ENCODE data around the gene GLIPR2. TPM values are rescaled to one million over a fixed set of nuclear protein-coding genes. Genes with fewer than 3 reads are reported as not detected.

GLIPR2 gene
- total and polyA plus RNA-seq, 4 experiments from 2014 or later = 17.0 to 213 (median 79.5) TPM

- POLR2A ChIA-PET (ENCODE audit: partially characterized antibody) = interaction anchor here (1.0 to 1.3 kb wide), 2 partner anchors 9 to 58 kb away, joined by 3 to 4 read pairs; no protein-coding TSS in a partner anchor
- peaks cover 0 to 4% of the 10 kb centered on the region in 2 donors for H3K36me3 Mint-ChIP-seq
- CTCF ChIA-PET (ENCODE audit: partially characterized antibody) = interaction anchor here (1.2 to 2.0 kb wide), 4 partner anchors 8 to 73 kb away, joined by 3 to 15 read pairs (median 9); no protein-coding TSS in a partner anchor
- no peaks in the 10 kb centered on the region for H3K27me3 Mint-ChIP-seq
- no peak for DNase-seq
- peaks cover 11 to 19% (median 16%) of the 10 kb centered on the region in 4 donors for H3K4me1 Mint-ChIP-seq
- H3K9me3 Mint-ChIP-seq = peaks cover 0 to 4% (median 0%) of the 10 kb centered on the region in 8 donors
- H3K36me3 ChIP-seq (ENCODE audit: insufficient read depth, low read length) = no peaks in the 10 kb centered on the region
- intact Hi-C loops (cut with micrococcal nuclease) = no loop called here
- H3K4me1 ChIP-seq (ENCODE audit: insufficient read depth, low read length) = peaks cover 7% of the 10 kb centered on the region
- H3K9me3 ChIP-seq (ENCODE audit: control insufficient read depth in 1 of 2, low read length in 2 of 2) = no peaks in the 10 kb centered on the region
- H3K4me3 ChIP-seq (ENCODE audit: low read length in 2 of 2) = no peak overlapping the region
- no peak overlapping the region for H3K27ac ChIP-seq (ENCODE audit: low read depth, low read length)
- peak overlapping the region in 6 of 7 donors; percentile 79 to 97 (median 94) for H3K27ac Mint-ChIP-seq
- peak overlapping the region in 1 of 8 donors; percentile 68 for H3K4me3 Mint-ChIP-seq
- H3K27me3 ChIP-seq (ENCODE audit: insufficient read depth, low read length) = no peaks in the 10 kb centered on the region
Measured at GRCh38 chr9:36093384-36093783, 43.1 kb upstream of the GLIPR2 start.

- Mint-ChIP-seq H3K27ac (peak overlapping the region in 1 of 7 donors; percentile 8), H3K4me1 (peaks cover 5 to 9% (median 7%) of the 10 kb centered on the region in 4 donors), H3K27me3 (no peaks in the 10 kb centered on the region), H3K36me3 (no peaks in the 10 kb centered on the region), H3K9me3 (no peaks in the 10 kb centered on the region), H3K4me3 (no peak overlapping the region)
- DNase-seq = no peak
- Histone ChIP-seq H3K9me3 (ENCODE audit: control insufficient read depth in 1 of 2, low read length in 2 of 2) (no peaks in the 10 kb centered on the region), H3K27ac (ENCODE audit: low read depth, low read length) (no peak overlapping the region), H3K4me1 (ENCODE audit: insufficient read depth, low read length) (peaks cover 5% of the 10 kb centered on the region), H3K4me3 (ENCODE audit: low read length in 2 of 2) (no peak overlapping the region), H3K36me3 (ENCODE audit: insufficient read depth, low read length) (no peaks in the 10 kb centered on the region), H3K27me3 (ENCODE audit: insufficient read depth, low read length) (no peaks in the 10 kb centered on the region)
- POLR2A ChIA-PET (ENCODE audit: partially characterized antibody) = interaction anchor here (1.2 to 4.7 kb wide), 2 partner anchors 45 to 67 kb away, joined by 3 to 44 read pairs; no protein-coding TSS in a partner anchor
- intact Hi-C loops (cut with micrococcal nuclease) = loop anchor here (5.0 kb wide), 1 partner anchor 158 kb away; the partner anchor contains the start of gene GNE
- CTCF ChIA-PET (ENCODE audit: partially characterized antibody) = interaction anchor here (0.6 to 9.1 kb wide), 5 partner anchors 22 to 390 kb away, joined by 3 to 648 read pairs (median 35); partner anchors contain the start of genes CCIN and CLTA
Measured at GRCh38 chr9:36099718-36100117, 36.8 kb upstream of the GLIPR2 start.

DNA sequence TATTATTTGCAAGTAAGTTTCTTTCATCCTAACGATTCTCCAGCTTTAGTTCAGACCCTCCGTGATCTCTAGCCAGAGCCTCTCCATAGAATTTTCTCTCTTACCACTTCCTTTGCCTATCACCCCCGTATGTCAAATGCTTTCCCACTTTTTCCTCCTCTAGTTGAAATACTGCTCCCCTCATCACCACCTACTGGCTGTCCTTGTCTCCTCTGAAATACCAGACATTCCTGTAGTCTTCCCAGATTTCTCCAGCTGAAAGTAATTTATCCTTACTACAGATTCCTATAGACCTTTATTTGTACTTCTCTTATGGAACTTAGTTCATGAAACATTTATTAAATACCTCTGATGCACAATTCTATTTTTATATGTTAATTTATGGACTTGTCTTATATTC, 36.0 kb upstream of the GLIPR2 start:
- POLR2A ChIA-PET (ENCODE audit: partially characterized antibody) = interaction anchor here (4.7 kb wide), 1 partner anchor 66 kb away, joined by 44 read pairs; no protein-coding TSS in a partner anchor
- intact Hi-C loops (cut with micrococcal nuclease) = loop anchor here (5.0 kb wide), 1 partner anchor 157 kb away; the partner anchor contains the start of gene GNE
- Histone ChIP-seq H3K27ac (ENCODE audit: low read depth, low read length) (no peak overlapping the region), H3K36me3 (ENCODE audit: insufficient read depth, low read length) (no peaks in the 10 kb centered on the region), H3K9me3 (ENCODE audit: control insufficient read depth in 1 of 2, low read length in 2 of 2) (no peaks in the 10 kb centered on the region), H3K4me1 (ENCODE audit: insufficient read depth, low read length) (peaks cover 5% of the 10 kb centered on the region), H3K4me3 (ENCODE audit: low read length in 2 of 2) (no peak overlapping the region), H3K27me3 (ENCODE audit: insufficient read depth, low read length) (no peaks in the 10 kb centered on the region)
- Mint-ChIP-seq H3K36me3 (no peaks in the 10 kb centered on the region), H3K27ac (peak overlapping the region in 1 of 7 donors; percentile 75), H3K27me3 (no peaks in the 10 kb centered on the region), H3K4me3 (no peak overlapping the region), H3K4me1 (peaks cover 5 to 9% (median 7%) of the 10 kb centered on the region in 4 donors), H3K9me3 (no peaks in the 10 kb centered on the region)
- no peak for DNase-seq
- CTCF ChIA-PET (ENCODE audit: partially characterized antibody) = interaction anchor here (0.6 to 9.1 kb wide), 11 partner anchors 8 to 391 kb away, joined by 3 to 648 read pairs (median 22); partner anchors contain the start of genes CCIN and CLTA

GRCh38 chr9:36101916-36102741, 34.4 kb upstream of the GLIPR2 start:
- Mint-ChIP-seq H3K27me3 (no peaks in the 10 kb centered on the region), H3K36me3 (no peaks in the 10 kb centered on the region), H3K4me1 (peaks cover 5 to 9% (median 7%) of the 10 kb centered on the region in 4 donors), H3K27ac (no peak overlapping the region), H3K4me3 (no peak overlapping the region), H3K9me3 (no peaks in the 10 kb centered on the region)
- Histone ChIP-seq H3K27me3 (ENCODE audit: insufficient read depth, low read length) (no peaks in the 10 kb centered on the region), H3K9me3 (ENCODE audit: control insufficient read depth in 1 of 2, low read length in 2 of 2) (no peaks in the 10 kb centered on the region), H3K36me3 (ENCODE audit: insufficient read depth, low read length) (no peaks in the 10 kb centered on the region), H3K4me3 (ENCODE audit: low read length in 2 of 2) (no peak overlapping the region), H3K27ac (ENCODE audit: low read depth, low read length) (no peak overlapping the region), H3K4me1 (ENCODE audit: insufficient read depth, low read length) (peaks cover 5% of the 10 kb centered on the region)
- intact Hi-C loops (cut with micrococcal nuclease) = loop anchor here (5.0 kb wide), 1 partner anchor 155 kb away; the partner anchor contains the start of gene GNE
- DNase-seq = no peak
- POLR2A ChIA-PET (ENCODE audit: partially characterized antibody) = interaction anchor here (0.9 to 4.7 kb wide), 5 partner anchors 9 to 88 kb away, joined by 4 to 44 read pairs (median 8); partner anchors contain the start of genes CLTA and GLIPR2
- CTCF ChIA-PET (ENCODE audit: partially characterized antibody) = interaction anchor here (0.6 to 9.1 kb wide), 30 partner anchors 8 to 452 kb away, joined by 3 to 648 read pairs (median 6); partner anchors contain the start of genes CCIN, CLTA and GLIPR2

GRCh38 chr9:36102742-36103495, 33.6 kb upstream of the GLIPR2 start:
- ChIA-PET POLR2A (ENCODE audit: partially characterized antibody) (interaction anchor here (0.9 to 4.7 kb wide), 6 partner anchors 10 to 87 kb away, joined by 4 to 44 read pairs (median 7); partner anchors contain the start of genes CLTA and GLIPR2), CTCF (ENCODE audit: partially characterized antibody) (interaction anchor here (0.8 to 9.1 kb wide), 28 partner anchors 9 to 226 kb away, joined by 3 to 648 read pairs (median 7); partner anchors contain the start of genes CCIN, CLTA, GLIPR2 and RECK)
- H3K27ac ChIP-seq (ENCODE audit: low read depth, low read length) = no peak overlapping the region
- intact Hi-C loops (cut with micrococcal nuclease) = loop anchor here (1.0 to 5.0 kb wide), 6 partner anchors 33 to 225 kb away; partner anchors contain the start of genes CLTA, GLIPR2 and GNE
- DNase-seq = peak; percentile 79 to 88 (median 82)
- H3K4me3 ChIP-seq (ENCODE audit: low read length in 2 of 2) = no peak overlapping the region
- H3K4me1 Mint-ChIP-seq = peaks cover 5 to 9% (median 7%) of the 10 kb centered on the region in 4 donors
- peak overlapping the region in 4 of 7 donors; percentile 34 to 69 (median 50) for H3K27ac Mint-ChIP-seq
- peaks cover 5% of the 10 kb centered on the region for H3K4me1 ChIP-seq (ENCODE audit: insufficient read depth, low read length)
- no peak overlapping the region for H3K4me3 Mint-ChIP-seq
- no peaks in the 10 kb centered on the region for H3K36me3 ChIP-seq (ENCODE audit: insufficient read depth, low read length)
- H3K27me3 Mint-ChIP-seq = no peaks in the 10 kb centered on the region
- H3K36me3 Mint-ChIP-seq = peaks cover 0 to 3% of the 10 kb centered on the region in 2 donors
- H3K9me3 ChIP-seq (ENCODE audit: control insufficient read depth in 1 of 2, low read length in 2 of 2) = no peaks in the 10 kb centered on the region
- H3K9me3 Mint-ChIP-seq = no peaks in the 10 kb centered on the region
- no peaks in the 10 kb centered on the region for H3K27me3 ChIP-seq (ENCODE audit: insufficient read depth, low read length)

DNA sequence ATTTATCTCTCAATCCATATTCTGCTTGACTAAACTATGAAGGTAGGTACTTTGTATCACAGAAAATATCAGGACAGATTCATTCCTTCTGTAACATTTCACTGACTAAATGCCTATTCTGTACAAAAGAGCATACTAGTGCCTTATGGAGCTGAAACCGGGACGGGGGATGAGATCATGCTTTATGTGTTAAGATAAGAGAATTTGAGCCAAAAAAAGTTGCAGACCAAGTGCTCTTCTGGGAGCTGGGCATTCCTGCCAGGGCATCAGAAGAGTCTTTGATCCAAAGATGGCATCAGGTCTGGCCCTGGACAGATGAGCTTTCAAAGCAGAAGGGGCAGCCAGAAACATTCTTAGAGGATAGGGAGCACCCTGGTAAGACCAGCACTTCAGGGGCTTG, 27.5 kb upstream of the GLIPR2 start:
- peaks cover 19 to 22% of the 10 kb centered on the region in 2 donors for H3K36me3 Mint-ChIP-seq
- no peaks in the 10 kb centered on the region for H3K4me1 ChIP-seq (ENCODE audit: insufficient read depth, low read length)
- CTCF ChIA-PET (ENCODE audit: partially characterized antibody) = interaction anchor here (1.5 to 5.7 kb wide), 2 partner anchors 55 to 58 kb away, joined by 5 to 40 read pairs; no protein-coding TSS in a partner anchor
- no peak overlapping the region for H3K27ac ChIP-seq (ENCODE audit: low read depth, low read length)
- H3K4me3 Mint-ChIP-seq = no peak overlapping the region
- H3K9me3 ChIP-seq (ENCODE audit: control insufficient read depth in 1 of 2, low read length in 2 of 2) = no peaks in the 10 kb centered on the region
- POLR2A ChIA-PET (ENCODE audit: partially characterized antibody) = no interaction called here
- DNase-seq = no peak
- intact Hi-C loops (cut with micrococcal nuclease) = no loop called here
- H3K36me3 ChIP-seq (ENCODE audit: insufficient read depth, low read length) = no peaks in the 10 kb centered on the region
- H3K27ac Mint-ChIP-seq = no peak overlapping the region
- H3K27me3 ChIP-seq (ENCODE audit: insufficient read depth, low read length) = no peaks in the 10 kb centered on the region
- no peaks in the 10 kb centered on the region for H3K4me1 Mint-ChIP-seq
- no peak overlapping the region for H3K4me3 ChIP-seq (ENCODE audit: low read length in 2 of 2)
- no peaks in the 10 kb centered on the region for H3K27me3 Mint-ChIP-seq
- no peaks in the 10 kb centered on the region for H3K9me3 Mint-ChIP-seq

Data from CD4-positive, alpha-beta memory T cell (primary cell).